ENCODE data around the gene CTNNAL1.

GRCh38 chr9:109011231-109011671 lies 2.0 kb downstream of the CTNNAL1 start:
- TF ChIP-seq CTCF (conservative IDR thresholded peaks at IDR 0.05; ENCODE audit: low read depth, low read length) (no peak), EZH2 (IDR thresholded peaks at IDR 0.05; ENCODE audit: borderline replicate concordance, low read depth, low read length, poor library complexity, severe bottlenecking) (no peak)

Measured in A673 (cell line).